ENCODE measurements around the gene PLA2G4B.
A peak's percentile ranks its signal among the peaks of the same experiment; 100 is the strongest.

The PLA2G4B gene

GRCh38 chr15:41886741-41887140, 48.1 kb downstream of the PLA2G4B start:
- no peak for DNase-seq (ENCODE audit: low read depth in 2 of 2)

- no peak for DNase-seq (ENCODE audit: low read depth in 2 of 2)
Measured at GRCh38 chr15:41887161-41887560, 48.5 kb downstream of the PLA2G4B start.

GRCh38 chr15:41887893-41888292, 49.2 kb downstream of the PLA2G4B start:
- no peak for DNase-seq (ENCODE audit: low read depth in 2 of 2)

- no peak for DNase-seq (ENCODE audit: low read depth in 2 of 2)
Measured at GRCh38 chr15:41888662-41889253, 50.1 kb downstream of the PLA2G4B start.

GRCh38 chr15:41890050-41890690, 51.5 kb downstream of the PLA2G4B start:
- no peak for DNase-seq (ENCODE audit: low read depth in 2 of 2)

GRCh38 chr15:41891226-41891625, 52.6 kb downstream of the PLA2G4B start:
- no peak for DNase-seq (ENCODE audit: low read depth in 2 of 2)

- no peak for DNase-seq (ENCODE audit: low read depth in 2 of 2)
Measured at GRCh38 chr15:41891946-41892345, 53.3 kb downstream of the PLA2G4B start.

- no peak for DNase-seq (ENCODE audit: low read depth in 2 of 2)
Measured at GRCh38 chr15:41892621-41893421, 54.2 kb downstream of the PLA2G4B start.

GRCh38 chr15:41893422-41894250, 55.0 kb downstream of the PLA2G4B start, which contains the start of gene SPTBN5:
TSS of gene SPTBN5 (minus strand) at chr15:41894053. CDS start at chr15:41893497, 556 bp downstream.
- DNase-seq (ENCODE audit: low read depth in 2 of 2): no peak

GRCh38 chr15:41894251-41894790, 55.7 kb downstream of the PLA2G4B start:
- DNase-seq (ENCODE audit: low read depth in 2 of 2): no peak

GRCh38 chr15:41894791-41895463, 56.3 kb downstream of the PLA2G4B start:
- peak; percentile 66 to 72 for DNase-seq (ENCODE audit: low read depth in 2 of 2)

- no peak for DNase-seq (ENCODE audit: low read depth in 2 of 2)
Measured at GRCh38 chr15:41895491-41895890, 56.8 kb downstream of the PLA2G4B start.

- DNase-seq (ENCODE audit: low read depth in 2 of 2): no peak
Measured at GRCh38 chr15:41895957-41896356, 57.3 kb downstream of the PLA2G4B start.

GRCh38 chr15:41896566-41896965, 57.9 kb downstream of the PLA2G4B start:
- no peak for DNase-seq (ENCODE audit: low read depth in 2 of 2)

- DNase-seq (ENCODE audit: low read depth in 2 of 2): no peak
Measured at GRCh38 chr15:41897363-41897799, 58.7 kb downstream of the PLA2G4B start.

Measured in stimulated activated CD8-positive, alpha-beta memory T cell treated with anti-CD3 and anti-CD28 coated beads, Interleukin-15, amount 100 ng/mL, for 48 hours (primary cell).